ENCODE measurements around the gene MKLN1.
"Not testable (repeated sequence)": the region's sequence is repeated elsewhere in the genome, so short reads cannot be mapped to it uniquely, and the experiment has no call there.

MKLN1 gene

GRCh38 chr7:131327049-131327625 is 539 bp upstream of the MKLN1 start:
- no peak for TF ChIP-seq CTCF (IDR thresholded peaks at IDR 0.05; ENCODE audit: low read depth, low read length)
- H3K4me3 ChIP-seq (replicated peaks in 1 of 2; ENCODE audit: low read depth in 2 of 2, low read length in 2 of 2), result peak overlapping the region; percentile 90 to 98
- DNase-seq (ENCODE audit: low read depth in 2 of 2), result peak; percentile 76 to 81

GRCh38 chr7:131328377-131329175 is 900 bp downstream of the MKLN1 start:
- peak; percentile 36 to 48 for DNase-seq (ENCODE audit: low read depth in 2 of 2)
- H3K4me3 ChIP-seq (replicated peaks in 1 of 2; ENCODE audit: low read depth in 2 of 2, low read length in 2 of 2), result peak overlapping the region; percentile 90 to 98
- TF ChIP-seq CTCF (IDR thresholded peaks at IDR 0.05; ENCODE audit: low read depth, low read length), result no peak

GRCh38 chr7:131329176-131329570 is 1.5 kb downstream of the MKLN1 start:
- peak overlapping the region; percentile 90 to 98 for H3K4me3 ChIP-seq (replicated peaks in 1 of 2; ENCODE audit: low read depth in 2 of 2, low read length in 2 of 2)
- TF ChIP-seq CTCF (IDR thresholded peaks at IDR 0.05; ENCODE audit: low read depth, low read length), result no peak
- peak; percentile 19 to 24 for DNase-seq (ENCODE audit: low read depth in 2 of 2)

GRCh38 chr7:131330299-131330698 is 2.6 kb downstream of the MKLN1 start:
- no peak for TF ChIP-seq CTCF (IDR thresholded peaks at IDR 0.05; ENCODE audit: low read depth, low read length)
- H3K4me3 ChIP-seq (replicated peaks in 1 of 2; ENCODE audit: low read depth in 2 of 2, low read length in 2 of 2), result no peak overlapping the region

GRCh38 chr7:131331806-131332205 is 4.1 kb downstream of the MKLN1 start:
- no peak for TF ChIP-seq CTCF (IDR thresholded peaks at IDR 0.05; ENCODE audit: low read depth, low read length)
- DNase-seq (ENCODE audit: low read depth in 2 of 2), result no peak
- no peak overlapping the region for H3K4me3 ChIP-seq (replicated peaks in 1 of 2; ENCODE audit: low read depth in 2 of 2, low read length in 2 of 2)

More at GRCh38 chr7:131330299-131330698, 2.6 kb downstream of the MKLN1 start:
- DNase-seq (ENCODE audit: low read depth in 2 of 2), result no peak

GRCh38 chr7:131332729-131333128 is 5.1 kb downstream of the MKLN1 start:
- DNase-seq (ENCODE audit: low read depth in 2 of 2); H3K4me3 ChIP-seq (replicated peaks in 1 of 2; ENCODE audit: low read depth in 2 of 2, low read length in 2 of 2): not testable (repeated sequence)

- no peak for TF ChIP-seq CTCF (IDR thresholded peaks at IDR 0.05; ENCODE audit: low read depth, low read length)
- no peak overlapping the region for H3K4me3 ChIP-seq (replicated peaks in 1 of 2; ENCODE audit: low read depth in 2 of 2, low read length in 2 of 2)
Measured at GRCh38 chr7:131335639-131336381, 8.1 kb downstream of the MKLN1 start.

More at GRCh38 chr7:131335639-131336381, 8.1 kb downstream of the MKLN1 start:
- no peak for DNase-seq (ENCODE audit: low read depth in 2 of 2)

Measured in cardiac fibroblast (primary cell).